OCI-LY1 (cell line): Measurements from ENCODE around the gene ABL2.

Experiments
- CTCF ChIP-seq: fragments of 200-600 bp; sonication (generic), shearing (Covaris generic); IDR thresholded peaks from 2 replicates; pipeline ENCODE4 v1.5.1; 2017; ENCODE audit warnings: mild to moderate bottlenecking, antibody characterized with exemption, low read length, moderate library complexity, mixed read lengths
- EZH2 ChIP-seq: fragments of 200-600 bp; sonication (generic), shearing (Covaris generic); IDR thresholded peaks from 2 replicates; pipeline ENCODE4 v1.8.0; 2017; ENCODE audit warnings: borderline replicate concordance, mixed run types, mild to moderate bottlenecking, antibody characterized with exemption, low read length, moderate library complexity, mixed read lengths

- TF ChIP-seq CTCF (no peak), EZH2 (no peak)
Observed at GRCh38 chr1:179077396-179077795, 152.1 kb downstream of the ABL2 start.
